Measurements from ENCODE around the gene C2orf66.

- TF ChIP-seq CTCF (IDR thresholded peaks at IDR 0.05; ENCODE audit: poor library complexity, severe bottlenecking) (no peak), RAD21 (conservative IDR thresholded peaks at IDR 0.05) (no peak)
These were observed 45.5 kb upstream of the C2orf66 start for GRCh38 chr2:196854629-196855028.

Data from neural cell (in vitro differentiated cells).